ENCODE results near the gene LRRC8C. TPM values are rescaled to one million over a fixed set of nuclear protein-coding genes. Genes with fewer than 3 reads are reported as not detected.

The LRRC8C gene
- total RNA-seq, 1 donor from 2014 or later: 56.5 TPM

DNA sequence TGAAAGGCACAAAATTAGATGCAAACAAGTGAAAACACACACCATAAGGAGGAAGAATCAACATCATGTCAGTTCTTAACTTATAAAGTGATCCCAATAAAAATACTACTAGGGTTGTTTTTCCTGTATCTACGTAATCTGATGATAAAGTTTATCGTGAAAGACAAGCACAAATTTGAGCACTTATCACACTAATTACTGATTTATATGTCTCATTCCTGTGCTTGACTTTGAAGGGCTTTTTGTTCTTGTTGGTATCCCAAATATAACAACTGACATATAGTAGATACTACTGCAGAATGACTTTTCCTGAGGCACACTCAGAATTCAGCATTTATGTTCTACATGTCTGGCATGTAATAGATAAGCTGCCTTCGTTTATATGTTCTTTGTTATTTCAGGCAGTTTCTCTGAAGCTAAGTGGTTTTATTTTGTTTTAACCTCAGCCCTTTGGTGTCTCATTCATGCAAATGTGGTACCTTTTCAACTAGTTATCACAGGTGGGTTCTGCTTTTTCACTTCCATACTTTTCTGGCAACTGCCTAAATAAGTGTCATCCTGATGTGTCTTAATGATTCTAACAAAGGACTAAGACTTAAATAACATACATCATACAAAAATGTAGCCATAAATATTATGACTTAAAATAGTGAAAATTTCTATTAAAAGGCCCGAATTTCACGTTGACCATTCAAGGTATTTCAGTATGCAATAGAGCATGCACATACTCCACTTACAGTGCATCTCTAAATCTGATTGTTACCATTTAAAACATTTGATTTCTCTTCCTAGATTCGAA is 73.2 kb downstream of the LRRC8C start:
- H3K4me1 Mint-ChIP-seq (ENCODE audit: low read depth): peaks cover 57% of the 10 kb centered on the region
- H3K9me3 Mint-ChIP-seq: peaks cover 11% of the 10 kb centered on the region
- H3K36me3 Mint-ChIP-seq (ENCODE audit: low read depth): peaks cover 81% of the 10 kb centered on the region

DNA sequence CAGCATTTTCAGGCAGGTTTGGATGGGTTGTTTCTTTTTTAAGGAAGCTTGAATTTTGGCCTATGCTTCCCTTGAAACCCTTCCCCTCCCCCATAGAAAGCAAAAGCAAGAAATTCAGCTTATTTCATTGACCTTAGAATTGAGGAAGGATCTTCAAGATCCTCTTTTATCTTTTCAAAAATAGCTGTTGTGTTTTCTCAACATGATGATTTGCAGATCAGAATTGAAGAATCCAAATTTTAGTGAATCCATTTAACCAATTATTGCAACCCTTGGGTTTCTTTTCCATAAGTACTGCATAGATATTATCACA is 73.7 kb downstream of the LRRC8C start:
- no peaks in the 10 kb centered on the region for H3K27me3 Mint-ChIP-seq (ENCODE audit: low read depth)
- peaks cover 11% of the 10 kb centered on the region for H3K9me3 Mint-ChIP-seq
- no peak for DNase-seq (ENCODE audit: low spot score)
- no peak overlapping the region for H3K4me3 Mint-ChIP-seq (ENCODE audit: low read depth)
- intact Hi-C loops (cut with micrococcal nuclease): no loop called here
- H3K36me3 Mint-ChIP-seq (ENCODE audit: low read depth): peaks cover 81% of the 10 kb centered on the region
- peak overlapping the region; percentile 47 for H3K27ac Mint-ChIP-seq
- H3K4me1 Mint-ChIP-seq (ENCODE audit: low read depth): peaks cover 58% of the 10 kb centered on the region

More for the DNA sequence above, 73.2 kb downstream of the LRRC8C start:
- no peaks in the 10 kb centered on the region for H3K27me3 Mint-ChIP-seq (ENCODE audit: low read depth)
- intact Hi-C loops (cut with micrococcal nuclease): no loop called here
- no peak overlapping the region for H3K4me3 Mint-ChIP-seq (ENCODE audit: low read depth)
- H3K27ac Mint-ChIP-seq: no peak overlapping the region
- DNase-seq (ENCODE audit: low spot score): no peak

DNA sequence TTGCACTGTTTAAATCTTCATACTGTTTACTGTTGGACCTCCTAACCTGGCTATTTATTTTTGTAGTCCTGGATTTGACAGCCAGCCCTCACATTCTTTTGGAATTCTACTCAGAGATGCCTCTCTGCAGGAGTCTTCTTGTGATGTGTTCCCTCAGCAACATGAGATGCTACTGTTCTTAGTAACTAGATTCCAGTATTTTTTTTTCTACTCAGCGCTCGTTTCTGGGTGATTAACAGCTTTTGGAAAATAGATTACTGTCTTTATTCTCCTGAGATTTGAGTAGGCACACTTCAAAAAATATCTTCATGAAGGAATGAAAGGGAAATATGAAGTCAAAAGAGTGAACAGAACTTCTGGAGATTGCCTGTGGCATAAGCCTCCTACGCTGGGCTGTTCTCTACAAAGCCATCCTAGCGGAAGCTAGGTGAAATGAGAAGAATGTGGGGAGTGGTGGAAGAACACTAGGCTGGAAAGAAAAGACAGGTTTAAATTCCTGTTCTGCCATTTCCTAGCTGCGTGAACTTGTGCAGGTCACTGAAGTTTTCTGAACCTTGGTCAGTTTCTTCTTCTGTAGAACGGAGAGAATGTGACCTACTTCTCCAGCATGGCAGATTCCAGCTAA is 75.9 kb downstream of the LRRC8C start:
- Mint-ChIP-seq H3K4me3 (ENCODE audit: low read depth) (no peak overlapping the region), H3K27me3 (ENCODE audit: low read depth) (no peaks in the 10 kb centered on the region), H3K4me1 (ENCODE audit: low read depth) (peaks cover 44% of the 10 kb centered on the region), H3K36me3 (ENCODE audit: low read depth) (peaks cover 80% of the 10 kb centered on the region), H3K27ac (peak overlapping the region; percentile 53), H3K9me3 (peaks cover 7% of the 10 kb centered on the region)
- no peak for DNase-seq (ENCODE audit: low spot score)
- intact Hi-C loops (cut with micrococcal nuclease): no loop called here

DNA sequence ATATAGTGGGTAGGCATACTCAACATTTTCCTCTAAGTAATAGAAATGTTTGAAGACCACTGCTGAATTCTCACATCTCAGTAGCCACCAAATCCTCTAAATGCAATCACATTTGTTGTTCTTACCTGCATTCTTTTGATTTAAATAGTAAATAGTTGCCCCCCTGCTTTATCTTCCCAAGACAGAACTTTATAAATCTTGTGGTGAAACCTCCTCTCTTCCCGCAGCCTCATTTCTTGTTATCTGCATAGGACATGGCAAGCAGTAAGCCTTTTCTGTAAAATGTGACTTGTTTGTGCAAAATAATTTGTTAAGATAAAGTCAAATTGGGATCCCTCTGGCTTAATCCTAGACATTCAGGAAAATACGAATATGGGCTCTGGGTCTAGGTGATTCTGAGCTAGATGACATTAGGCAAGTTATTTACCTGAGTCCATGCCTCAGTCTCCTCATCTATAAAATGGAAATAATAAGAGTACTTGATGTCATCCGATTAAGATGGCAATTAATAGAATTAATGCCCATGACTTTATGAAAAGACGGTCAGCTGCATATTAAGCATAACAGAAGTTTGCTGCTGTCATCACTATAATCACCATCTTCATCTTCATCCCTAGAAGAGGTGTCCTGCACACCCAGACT is 77.7 kb downstream of the LRRC8C start:
- H3K27me3 Mint-ChIP-seq (ENCODE audit: low read depth): no peaks in the 10 kb centered on the region
- H3K4me1 Mint-ChIP-seq (ENCODE audit: low read depth): peaks cover 47% of the 10 kb centered on the region
- H3K4me3 Mint-ChIP-seq (ENCODE audit: low read depth): no peak overlapping the region
- no peak overlapping the region for H3K27ac Mint-ChIP-seq
- intact Hi-C loops (cut with micrococcal nuclease): no loop called here
- H3K36me3 Mint-ChIP-seq (ENCODE audit: low read depth): peaks cover 88% of the 10 kb centered on the region
- no peak for DNase-seq (ENCODE audit: low spot score)
- no peaks in the 10 kb centered on the region for H3K9me3 Mint-ChIP-seq

DNA sequence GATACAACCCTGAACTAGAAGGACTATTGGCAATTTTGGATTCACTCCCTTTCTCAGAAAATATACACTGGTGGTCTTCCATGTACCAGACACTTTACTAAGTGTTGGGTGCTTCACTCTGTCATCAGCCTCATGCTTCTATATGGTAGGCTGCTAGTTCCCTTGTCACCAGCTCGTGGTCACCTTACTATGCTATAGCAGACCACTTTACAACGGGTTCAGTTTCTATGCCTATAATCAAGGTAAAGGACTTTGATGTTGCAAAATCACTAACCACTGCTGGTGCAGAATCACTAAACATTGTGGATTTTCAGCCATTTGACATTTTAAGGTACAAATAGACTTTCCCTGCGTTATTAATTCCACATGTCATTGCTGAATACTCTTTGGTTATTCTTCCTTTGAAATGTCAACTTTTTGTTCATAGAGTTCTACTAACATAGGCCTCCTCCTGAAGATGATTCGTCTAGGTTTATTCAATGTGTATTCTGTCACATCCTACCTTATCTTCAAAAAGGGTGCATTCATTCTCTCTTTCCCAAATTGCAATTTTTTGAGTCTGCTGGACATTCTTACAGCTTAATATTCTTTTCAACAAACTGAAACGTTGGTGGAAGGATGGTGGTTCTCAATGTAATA is 78.3 kb downstream of the LRRC8C start:
- intact Hi-C loops (cut with micrococcal nuclease): no loop called here
- Mint-ChIP-seq H3K4me1 (ENCODE audit: low read depth) (peaks cover 50% of the 10 kb centered on the region), H3K36me3 (ENCODE audit: low read depth) (peaks cover 87% of the 10 kb centered on the region), H3K4me3 (ENCODE audit: low read depth) (no peak overlapping the region), H3K27me3 (ENCODE audit: low read depth) (no peaks in the 10 kb centered on the region), H3K9me3 (no peaks in the 10 kb centered on the region), H3K27ac (no peak overlapping the region)
- DNase-seq (ENCODE audit: low spot score): no peak

DNA sequence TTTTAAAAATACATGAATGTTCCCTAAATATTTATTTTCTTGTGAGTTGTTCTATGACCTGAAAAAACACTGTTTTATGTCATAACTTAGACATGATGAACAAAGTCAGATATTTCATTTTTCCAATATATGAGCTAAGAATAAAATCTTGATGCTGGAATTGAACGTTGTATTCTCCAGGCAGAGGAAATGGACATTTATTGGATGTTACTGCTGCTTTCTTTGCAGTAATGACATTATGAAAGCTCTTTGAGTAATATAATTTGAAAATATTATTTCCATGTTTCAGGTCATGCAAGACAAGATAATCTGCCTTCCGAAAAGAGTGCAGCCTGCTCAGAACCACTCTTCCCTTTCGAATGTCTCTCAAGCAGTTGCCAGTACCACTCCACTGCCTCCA is 79.5 kb downstream of the LRRC8C start:
- intact Hi-C loops (cut with micrococcal nuclease): no loop called here
- Mint-ChIP-seq H3K36me3 (ENCODE audit: low read depth) (peaks cover 87% of the 10 kb centered on the region), H3K27me3 (ENCODE audit: low read depth) (no peaks in the 10 kb centered on the region), H3K9me3 (no peaks in the 10 kb centered on the region), H3K27ac (peak overlapping the region; percentile 26), H3K4me3 (ENCODE audit: low read depth) (no peak overlapping the region), H3K4me1 (ENCODE audit: low read depth) (peaks cover 56% of the 10 kb centered on the region)
- DNase-seq (ENCODE audit: low spot score): no peak

DNA sequence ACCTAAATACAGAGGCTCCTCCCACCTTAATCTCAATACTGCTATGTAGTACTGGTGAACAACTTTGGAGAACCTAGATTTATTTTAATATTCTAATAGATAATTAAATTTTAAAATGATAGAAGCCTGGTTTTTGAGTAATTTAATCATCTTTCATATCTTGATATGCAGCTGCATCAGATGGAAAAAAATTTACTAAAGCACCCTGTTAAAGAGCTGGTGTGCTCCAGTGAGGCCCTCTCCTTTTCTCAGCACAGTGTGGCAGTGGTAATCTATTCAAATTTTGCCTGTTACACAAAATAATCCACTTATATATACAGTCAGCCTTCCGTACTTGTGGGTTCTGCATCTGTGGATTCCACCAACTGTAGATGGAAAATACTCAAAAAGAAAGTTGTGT is 82.8 kb downstream of the LRRC8C start:
- H3K4me1 Mint-ChIP-seq (ENCODE audit: low read depth): peaks cover 66% of the 10 kb centered on the region
- no peak overlapping the region for H3K27ac Mint-ChIP-seq
- intact Hi-C loops (cut with micrococcal nuclease): no loop called here
- no peaks in the 10 kb centered on the region for H3K9me3 Mint-ChIP-seq
- no peak for DNase-seq (ENCODE audit: low spot score)
- no peaks in the 10 kb centered on the region for H3K27me3 Mint-ChIP-seq (ENCODE audit: low read depth)
- H3K36me3 Mint-ChIP-seq (ENCODE audit: low read depth): peaks cover 77% of the 10 kb centered on the region
- H3K4me3 Mint-ChIP-seq (ENCODE audit: low read depth): no peak overlapping the region

DNA sequence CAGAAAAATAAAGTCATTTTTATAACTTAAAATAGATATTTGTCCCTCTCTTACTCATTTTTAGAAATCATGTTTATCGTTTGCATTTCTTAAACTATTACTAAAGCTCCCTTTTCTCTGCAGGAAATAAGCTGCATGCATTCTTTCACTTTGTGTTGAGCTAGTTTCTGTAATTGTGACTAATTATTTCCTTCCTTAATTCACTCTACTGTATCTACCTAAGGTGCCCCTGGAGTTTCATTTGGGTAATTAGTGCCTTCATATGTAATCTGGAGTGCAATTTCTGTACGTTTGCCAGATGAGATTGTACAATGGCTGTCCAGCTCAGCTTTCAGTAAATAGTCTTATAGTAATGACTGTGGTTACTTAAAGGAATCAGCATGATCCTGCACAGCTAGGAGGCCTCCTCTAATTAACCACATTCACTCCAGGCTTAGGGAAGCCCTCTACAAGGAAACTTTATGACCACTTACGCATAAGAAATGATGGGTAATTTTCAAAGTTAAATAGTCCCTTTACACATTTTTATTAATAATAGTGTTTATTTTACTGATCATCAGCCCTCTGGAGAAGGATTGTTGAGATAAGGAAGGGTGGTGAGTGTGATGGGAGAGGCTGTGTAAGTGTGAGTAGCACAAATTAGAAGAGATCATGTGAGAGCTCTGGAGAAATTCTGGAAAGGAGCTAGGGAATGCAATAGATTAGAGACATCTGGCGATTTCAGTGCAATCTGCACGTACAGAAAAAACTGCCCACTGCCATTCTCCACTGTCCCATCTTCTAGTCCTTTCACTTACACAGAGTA is 86.8 kb downstream of the LRRC8C start:
- no peak for DNase-seq (ENCODE audit: low spot score)
- Mint-ChIP-seq H3K4me3 (ENCODE audit: low read depth) (peak overlapping the region; percentile 75), H3K4me1 (ENCODE audit: low read depth) (peaks cover 82% of the 10 kb centered on the region), H3K36me3 (ENCODE audit: low read depth) (peaks cover 56% of the 10 kb centered on the region), H3K9me3 (peaks cover 4% of the 10 kb centered on the region), H3K27me3 (ENCODE audit: low read depth) (no peaks in the 10 kb centered on the region), H3K27ac (peak overlapping the region; percentile 99)
- intact Hi-C loops (cut with micrococcal nuclease): loop anchor here (1.0 to 10.0 kb wide), 9 partner anchors 20 to 445 kb away; partner anchors contain the start of genes GBP5, LRRC8B and ZNF326

DNA sequence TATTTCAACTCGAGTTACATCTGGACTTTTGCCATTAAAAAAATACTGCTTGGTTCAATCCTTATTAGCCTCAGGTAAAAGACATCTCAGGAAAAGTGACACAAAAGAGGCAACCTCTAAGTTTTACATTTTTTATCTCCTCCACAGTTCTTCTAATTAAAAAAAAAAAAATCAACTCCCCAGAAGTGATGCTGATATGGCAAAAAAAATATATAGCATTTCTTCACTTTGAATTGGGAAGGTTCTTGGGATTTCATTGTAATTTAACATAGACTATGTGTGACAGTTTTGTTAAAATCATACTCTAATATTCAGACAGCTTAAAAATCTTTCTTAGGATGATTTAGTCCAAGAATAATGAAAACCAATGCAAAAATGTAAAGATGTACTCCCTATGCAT is 87.9 kb downstream of the LRRC8C start:
- intact Hi-C loops (cut with micrococcal nuclease): loop anchor here (1.0 to 10.0 kb wide), 6 partner anchors 10 to 446 kb away; partner anchors contain the start of genes GBP5 and ZNF326
- Mint-ChIP-seq H3K27ac (peak overlapping the region; percentile 97), H3K36me3 (ENCODE audit: low read depth) (peaks cover 51% of the 10 kb centered on the region), H3K4me1 (ENCODE audit: low read depth) (peaks cover 86% of the 10 kb centered on the region), H3K4me3 (ENCODE audit: low read depth) (peak overlapping the region; percentile 20), H3K9me3 (peaks cover 4% of the 10 kb centered on the region), H3K27me3 (ENCODE audit: low read depth) (no peaks in the 10 kb centered on the region)
- no peak for DNase-seq (ENCODE audit: low spot score)

DNA sequence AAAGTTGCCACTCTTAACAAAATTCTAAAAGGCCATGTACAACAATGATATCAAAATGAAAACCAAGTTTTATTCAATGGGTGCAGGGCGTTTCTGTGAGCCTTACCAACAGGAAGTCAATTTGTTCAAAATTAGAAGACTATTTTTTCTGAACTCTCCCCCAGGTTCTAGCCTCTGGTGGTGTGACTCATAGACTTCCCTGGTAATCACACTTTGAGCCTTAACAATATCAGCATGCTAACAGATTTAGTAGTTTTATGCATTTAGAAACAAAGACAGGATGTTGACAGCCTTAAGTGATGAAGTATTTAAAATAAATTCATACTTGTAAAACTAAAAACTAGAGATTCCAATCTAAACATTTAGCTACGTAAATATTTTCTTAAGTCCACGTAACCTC is 88.4 kb downstream of the LRRC8C start:
- intact Hi-C loops (cut with micrococcal nuclease): loop anchor here (1.0 to 10.0 kb wide), 6 partner anchors 10 to 447 kb away; partner anchors contain the start of genes GBP5 and ZNF326
- H3K36me3 Mint-ChIP-seq (ENCODE audit: low read depth): peaks cover 53% of the 10 kb centered on the region
- H3K9me3 Mint-ChIP-seq: peaks cover 4% of the 10 kb centered on the region
- no peak for DNase-seq (ENCODE audit: low spot score)
- peak overlapping the region; percentile 32 for H3K4me3 Mint-ChIP-seq (ENCODE audit: low read depth)
- H3K4me1 Mint-ChIP-seq (ENCODE audit: low read depth): peaks cover 87% of the 10 kb centered on the region
- H3K27ac Mint-ChIP-seq: peak overlapping the region; percentile 97
- no peaks in the 10 kb centered on the region for H3K27me3 Mint-ChIP-seq (ENCODE audit: low read depth)

DNA sequence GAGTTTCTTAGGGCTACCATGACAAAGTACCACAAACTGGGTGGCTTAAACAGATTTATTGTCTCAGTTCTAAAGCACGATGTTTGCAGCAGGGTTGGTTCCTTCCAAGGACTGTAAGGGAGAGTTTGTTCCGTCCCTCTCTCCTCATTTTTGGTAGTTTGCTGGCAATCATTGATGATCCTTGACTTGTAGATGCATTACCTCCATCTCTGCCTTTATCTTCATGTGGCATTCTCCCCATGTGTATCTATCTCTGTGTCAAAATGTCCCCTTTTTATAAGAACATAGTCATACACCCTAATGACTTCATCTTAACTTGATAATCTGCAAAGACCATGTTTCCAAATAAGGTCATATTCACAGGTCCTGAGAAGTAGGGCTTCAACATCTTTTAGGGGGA is 90.2 kb downstream of the LRRC8C start:
- DNase-seq (ENCODE audit: low spot score): no peak
- intact Hi-C loops (cut with micrococcal nuclease): loop anchor here (5.0 to 10.0 kb wide), 2 partner anchors 274 to 448 kb away; partner anchors contain the start of genes GBP5 and ZNF326
- no peak overlapping the region for H3K4me3 Mint-ChIP-seq (ENCODE audit: low read depth)

DNA sequence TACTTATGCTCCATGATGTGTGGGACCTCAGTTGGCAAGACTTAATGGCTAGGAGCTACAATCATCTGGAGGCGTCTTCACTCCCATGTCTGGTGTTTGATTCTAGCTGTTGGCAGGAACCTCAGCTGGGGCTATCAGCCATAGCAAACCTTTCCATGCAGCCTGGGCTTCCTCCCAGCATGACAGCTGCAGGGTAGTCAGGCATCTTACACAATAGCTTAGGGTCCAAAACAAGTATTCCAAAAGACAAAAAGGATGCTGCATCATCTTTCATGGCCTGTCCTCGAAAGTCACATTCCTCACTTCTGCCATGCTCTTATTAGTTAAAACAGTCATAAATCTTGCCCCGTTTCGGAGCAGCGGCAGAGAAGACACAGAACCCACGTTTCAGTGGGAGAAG is 90.9 kb downstream of the LRRC8C start:
- H3K9me3 Mint-ChIP-seq: peaks cover 4% of the 10 kb centered on the region
- no peak for DNase-seq (ENCODE audit: low spot score)
- H3K36me3 Mint-ChIP-seq (ENCODE audit: low read depth): peaks cover 54% of the 10 kb centered on the region
- H3K27me3 Mint-ChIP-seq (ENCODE audit: low read depth): no peaks in the 10 kb centered on the region
- intact Hi-C loops (cut with micrococcal nuclease): loop anchor here (1.0 to 10.0 kb wide), 6 partner anchors 8 to 449 kb away; partner anchors contain the start of genes GBP5 and ZNF326
- peak overlapping the region; percentile 34 for H3K4me3 Mint-ChIP-seq (ENCODE audit: low read depth)
- peaks cover 86% of the 10 kb centered on the region for H3K4me1 Mint-ChIP-seq (ENCODE audit: low read depth)
- peak overlapping the region; percentile 100 for H3K27ac Mint-ChIP-seq

More for the DNA sequence above, 90.2 kb downstream of the LRRC8C start:
- H3K9me3 Mint-ChIP-seq: peaks cover 4% of the 10 kb centered on the region
- peak overlapping the region; percentile 100 for H3K27ac Mint-ChIP-seq
- H3K36me3 Mint-ChIP-seq (ENCODE audit: low read depth): peaks cover 50% of the 10 kb centered on the region
- H3K27me3 Mint-ChIP-seq (ENCODE audit: low read depth): no peaks in the 10 kb centered on the region
- peaks cover 85% of the 10 kb centered on the region for H3K4me1 Mint-ChIP-seq (ENCODE audit: low read depth)

Data from activated T-helper 2 cell treated with anti-CD3 and anti-CD28 coated beads, Interferon-gamma antibody, Interleukin-2, Interleukin-4, amounts not matched to agents 10 μg/mL and 5 μg/mL and 100 μg/mL, durations not matched to agents 14 hours and 24 hours and 36 hours (primary cell).